PC-3 (cell line): ENCODE measurements around the gene CCM2. TPM values are rescaled to one million over a fixed set of nuclear protein-coding genes. Genes with fewer than 3 reads are reported as not detected.

ENCODE experiments used
- ATAC-seq: fragments of 200-7000 bp; cut with Tn5 transposase; 2 replicates; pipeline ENCODE4 v1.9.1; 2020; ENCODE audit warnings: mild to moderate bottlenecking, moderate library complexity
- BruUV-seq: library from RNA; stranded (reverse); fragments of 400-500 nt; replicated peaks from 2 replicates; lab custom pipeline; 2021; lab: Mats Ljungman, UMichigan
- CTCF ChIA-PET: fragments of 300-600 bp; sonication (Branson Sonifier 250); formaldehyde crosslinking; loops from one replicate; lab custom pipeline; 2022; ENCODE audit warnings: antibody characterized with exemption; lab: Charles Lee
- POLR2A ChIA-PET: fragments of 300-600 bp; sonication (Branson Sonifier 250); formaldehyde crosslinking; loops from one replicate; lab custom pipeline; 2022; ENCODE audit warnings: antibody characterized with exemption; ENCODE audit not compliant: unreplicated experiment; lab: Charles Lee
- DNase-seq: peaks from one replicate; pipeline ENCODE4 v3.0.0-alpha.2; 2015
- H2AFZ ChIP-seq: fragments of 300-600 bp; sonication (generic); 2 replicates; pipeline ENCODE4 v1.6.0; 2016; ENCODE audit warnings: antibody characterized with exemption, low read length
- H3F3A ChIP-seq: fragments of 300-600 bp; sonication (generic); one replicate; pipeline ENCODE4 v1.6.0; 2017; ENCODE audit warnings: antibody characterized with exemption, low read length, control low read depth, mild to moderate bottlenecking; ENCODE audit not compliant: unreplicated experiment
- H3K27ac ChIP-seq: fragments of 300-600 bp; sonication (generic); 2 replicates; pipeline ENCODE4 v1.5.1; 2016; ENCODE audit warnings: mild to moderate bottlenecking, low read length
- H3K27me3 ChIP-seq: fragments of 300-600 bp; sonication (generic); 2 replicates; pipeline ENCODE4 v1.6.1; 2016; ENCODE audit warnings: low read length, mixed read lengths
- H3K36me3 ChIP-seq: fragments of 300-600 bp; sonication (generic); 2 replicates; pipeline ENCODE4 v1.6.1; 2016; ENCODE audit warnings: low read depth, mixed run types, low read length, mixed read lengths
- H3K4me1 ChIP-seq: fragments of 300-600 bp; sonication (generic); 2 replicates; pipeline ENCODE4 v1.5.1; 2016; ENCODE audit warnings: low read length; ENCODE audit not compliant: insufficient read depth
- H3K4me2 ChIP-seq: fragments of 300-600 bp; sonication (generic); 2 replicates; pipeline ENCODE4 v1.6.0; 2016; ENCODE audit warnings: low read length
- H3K4me3 ChIP-seq: fragments of 300-600 bp; sonication (generic); 2 replicates; pipeline ENCODE4 v1.5.1; 2016; ENCODE audit warnings: mild to moderate bottlenecking, low read length, mixed read lengths
- H3K79me2 ChIP-seq: fragments of 300-600 bp; sonication (generic); 2 replicates; pipeline ENCODE4 v1.6.1; 2017; ENCODE audit warnings: low read length, mixed read lengths
- H3K9ac ChIP-seq: fragments of 300-600 bp; sonication (generic); 2 replicates; pipeline ENCODE4 v1.6.0; 2016; ENCODE audit warnings: mild to moderate bottlenecking, low read length
- H3K9me2 ChIP-seq: fragments of 300-600 bp; sonication (generic); replicated peaks from 2 replicates; pipeline ENCODE4 v1.6.1; 2016; ENCODE audit warnings: mixed run types, low read length, mixed read lengths
- H3K9me3 ChIP-seq: fragments of 300-600 bp; sonication (generic); 2 replicates; pipeline ENCODE4 v1.6.1; 2016; ENCODE audit warnings: low read length, mixed read lengths
- H4K20me1 ChIP-seq: fragments of 300-600 bp; sonication (generic); 2 replicates; pipeline ENCODE4 v1.6.1; 2016; ENCODE audit warnings: low read length, mixed read lengths
- CTCF ChIP-seq: fragments of 300-600 bp; sonication (generic); conservative IDR thresholded peaks from 2 replicates; pipeline ENCODE4 v1.5.1; 2017; ENCODE audit warnings: antibody characterized with exemption, low read depth, mild to moderate bottlenecking, low read length
- EZH2 ChIP-seq: fragments of 300-600 bp; sonication (generic); IDR thresholded peaks from one replicate; pipeline ENCODE4 v1.6.1; 2017; ENCODE audit warnings: antibody characterized with exemption, mild to moderate bottlenecking, low read length; ENCODE audit not compliant: unreplicated experiment
- EZH2phosphoT487 ChIP-seq: fragments of 300-600 bp; sonication (generic); IDR thresholded peaks from 2 replicates; pipeline ENCODE4 v1.6.1; 2018; ENCODE audit warnings: mild to moderate bottlenecking, antibody characterized with exemption, low read length, borderline replicate concordance
- intact Hi-C: fragments of 100-400 bp; cut with micrococcal nuclease; formaldehyde crosslinking; loops from 2 replicates; pipeline ENCODE4 v1.9.0; 2023
- total RNA-seq: library from RNA; depleted of rRNA; stranded (reverse); fragments of >200 nt; gene quantifications from 2 replicates; pipeline ENCODE4 v1.2.3, GENCODE V29; 2014

The CCM2 gene
- total RNA-seq, 1 experiment from 2014 or later: 56.6 TPM

GRCh38 chr7:44969049-44969700 is 30.8 kb upstream of the CCM2 start:
- no peaks in the 10 kb centered on the region for H3K27me3 ChIP-seq
- intact Hi-C loops: no loop called here
- no peak overlapping the region for H3K4me3 ChIP-seq
- ATAC-seq (no peak), DNase-seq (no peak)
- CTCF ChIA-PET: no interaction called here
- H3K27ac ChIP-seq: no peak overlapping the region
- POLR2A ChIA-PET: no interaction called here
- H3K4me1 ChIP-seq: no peaks in the 10 kb centered on the region
- H3K9me2 ChIP-seq: no peaks in the 10 kb centered on the region
- no peaks in the 10 kb centered on the region for H3K79me2 ChIP-seq
- no peak overlapping the region for H3K4me2 ChIP-seq
- H3K9me3 ChIP-seq: no peaks in the 10 kb centered on the region
- no peaks in the 10 kb centered on the region for H3K36me3 ChIP-seq
- no peaks in the 10 kb centered on the region for H3F3A ChIP-seq
- BruUV-seq: no TSS peak
- H4K20me1 ChIP-seq: no peaks in the 10 kb centered on the region
- H3K9ac ChIP-seq: no peak overlapping the region
- H2AFZ ChIP-seq: no peak overlapping the region
- TF ChIP-seq CTCF: no peak
- TF ChIP-seq EZH2phosphoT487: no peak
- no peak for TF ChIP-seq EZH2

- H3K79me2 ChIP-seq: no peaks in the 10 kb centered on the region
- H3F3A ChIP-seq: no peaks in the 10 kb centered on the region
- DNase-seq (no peak), ATAC-seq (no peak)
- H3K9ac ChIP-seq: no peak overlapping the region
- no TSS peak for BruUV-seq
- H4K20me1 ChIP-seq: no peaks in the 10 kb centered on the region
- no peak overlapping the region for H3K4me3 ChIP-seq
- H3K9me3 ChIP-seq: no peaks in the 10 kb centered on the region
- no peaks in the 10 kb centered on the region for H3K27me3 ChIP-seq
- H3K4me1 ChIP-seq: no peaks in the 10 kb centered on the region
- ChIA-PET CTCF (no interaction called here), POLR2A (no interaction called here)
- H3K9me2 ChIP-seq: no peaks in the 10 kb centered on the region
- TF ChIP-seq EZH2phosphoT487: no peak
- TF ChIP-seq EZH2: no peak
- TF ChIP-seq CTCF: no peak
- no peak overlapping the region for H3K4me2 ChIP-seq
- H2AFZ ChIP-seq: no peak overlapping the region
- H3K27ac ChIP-seq: no peak overlapping the region
- H3K36me3 ChIP-seq: no peaks in the 10 kb centered on the region
- intact Hi-C loops: no loop called here
These were observed 30.1 kb upstream of the CCM2 start for GRCh38 chr7:44969701-44970522.
